Measurements from ENCODE around the gene RBM33. TPM values are rescaled to one million over a fixed set of nuclear protein-coding genes. Genes with fewer than 3 reads are reported as not detected.

Gene RBM33
- total and polyA plus RNA-seq, 8 donors: 7.5 to 182 (median 60.5) TPM

DNA sequence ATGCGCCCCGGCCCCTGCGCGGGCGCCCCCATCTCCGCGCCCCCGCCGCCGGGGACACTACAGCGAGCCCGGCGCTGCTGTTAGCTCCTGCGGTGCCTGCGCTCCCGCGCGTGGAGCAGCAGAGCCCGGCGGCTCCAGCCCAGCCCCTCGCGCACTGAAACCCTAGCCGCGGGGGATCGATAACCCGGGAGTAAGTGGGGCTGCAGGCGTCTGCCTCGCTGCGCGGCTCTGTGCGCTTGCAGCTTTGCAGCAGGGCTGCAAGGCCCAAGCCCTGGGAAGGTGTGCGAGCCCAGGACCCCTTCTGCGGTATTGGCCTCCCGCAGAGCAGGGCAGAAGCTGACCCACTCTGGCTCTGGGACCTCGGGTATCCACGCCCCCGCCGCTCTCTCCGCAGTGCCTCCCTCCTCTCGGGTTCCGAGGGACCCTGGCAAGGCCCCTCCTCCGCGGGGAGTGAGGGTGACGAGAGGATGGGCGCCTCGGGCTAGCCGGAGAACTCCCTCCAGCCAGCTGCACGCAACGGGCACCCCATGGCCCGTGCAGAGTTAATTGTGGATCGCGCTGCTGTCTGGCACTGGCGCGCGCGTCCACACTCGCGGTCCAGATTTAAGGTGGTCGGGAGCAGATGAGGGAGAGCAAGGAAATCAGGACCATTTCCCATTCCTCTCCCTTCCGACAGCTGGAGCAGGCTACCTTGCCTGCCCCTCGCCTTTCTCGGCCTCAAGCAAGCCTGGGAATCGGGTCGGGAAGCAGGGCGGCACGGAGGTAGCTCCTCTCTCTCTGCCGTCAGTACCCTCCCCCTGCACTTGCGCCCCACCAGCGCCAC is 165.7 kb downstream of the RBM33 start:
- Histone ChIP-seq H3K9me3 (no peaks in the 10 kb centered on the region), H3K4me1 (peaks cover 45 to 76% (median 67%) of the 10 kb centered on the region in 4 donors), H3K4me3 (peak overlapping the region; percentile 41 to 59 (median 46)), H3K27me3 (peaks cover 40 to 100% (median 90%) of the 10 kb centered on the region in 3 donors), H3K27ac (peak overlapping the region; percentile 83 to 91 (median 89)), H3K36me3 (no peaks in the 10 kb centered on the region)
- WGBS, 5 donors: 1 to 3% (median 1%) methylated on average over 30 to 69 of the region's 69 CpGs
- intact Hi-C loops (cut with DNase I; ENCODE audit: low total_unique reads): no loop called here
- TF ChIP-seq CTCF (IDR thresholded peaks at IDR 0.05): no peak
- no peak for TF ChIP-seq EP300 (IDR thresholded peaks at IDR 0.05)
- no peak for TF ChIP-seq POLR2AphosphoS5 (IDR thresholded peaks at IDR 0.05)
- no peak for TF ChIP-seq POLR2A (IDR thresholded peaks at IDR 0.05)
- DNase-seq: no peak

- TF ChIP-seq POLR2AphosphoS5 (IDR thresholded peaks at IDR 0.05) (no peak), EP300 (IDR thresholded peaks at IDR 0.05) (no peak), CTCF (IDR thresholded peaks at IDR 0.05) (no peak), POLR2A (IDR thresholded peaks at IDR 0.05) (no peak)
- H3K4me3 ChIP-seq: peak overlapping the region; percentile 41 to 59 (median 46)
- no peaks in the 10 kb centered on the region for H3K9me3 ChIP-seq
- intact Hi-C loops (cut with DNase I; ENCODE audit: low total_unique reads): no loop called here
- DNase-seq: no peak
- H3K27ac ChIP-seq: peak overlapping the region; percentile 83 to 91 (median 89)
- H3K4me1 ChIP-seq: peaks cover 40 to 76% (median 63%) of the 10 kb centered on the region in 4 donors
- H3K27me3 ChIP-seq: peaks cover 39 to 100% (median 89%) of the 10 kb centered on the region in 3 donors
- 1 to 4% (median 3%) methylated on average over 21 of the region's 21 CpGs for WGBS, 5 donors
- no peaks in the 10 kb centered on the region for H3K36me3 ChIP-seq
Measured at GRCh38 chr7:155810770-155811559, 166.5 kb downstream of the RBM33 start.

DNA sequence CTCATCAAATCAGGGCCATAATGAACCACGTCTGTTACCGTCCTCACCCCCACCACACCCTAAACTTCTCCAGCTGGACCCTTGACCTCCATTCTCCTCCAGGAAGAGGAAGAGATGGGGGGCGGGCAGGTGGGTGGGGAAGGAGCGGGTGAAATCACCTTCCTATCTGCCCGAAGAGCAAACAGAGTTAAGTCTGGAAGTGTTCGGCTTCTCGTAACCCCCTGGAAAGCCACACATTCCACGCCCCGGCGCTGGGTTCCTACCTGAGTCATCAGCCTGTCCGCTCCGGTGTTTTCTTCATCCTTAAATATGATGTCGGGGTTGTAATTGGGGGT is 167.1 kb downstream of the RBM33 start:
- Histone ChIP-seq H3K4me3 (peak overlapping the region; percentile 41 to 59 (median 46)), H3K27me3 (peaks cover 33 to 100% (median 84%) of the 10 kb centered on the region in 3 donors), H3K27ac (peak overlapping the region; percentile 33 to 91 (median 76)), H3K4me1 (peaks cover 38 to 70% (median 57%) of the 10 kb centered on the region in 4 donors), H3K9me3 (no peaks in the 10 kb centered on the region), H3K36me3 (no peaks in the 10 kb centered on the region)
- 2 to 6% (median 4%) methylated on average over 13 of the region's 13 CpGs for WGBS, 5 donors
- DNase-seq: peak; percentile 51 to 70
- intact Hi-C loops (cut with DNase I; ENCODE audit: low total_unique reads): no loop called here
- TF ChIP-seq POLR2A (IDR thresholded peaks at IDR 0.05): no peak
- TF ChIP-seq CTCF (IDR thresholded peaks at IDR 0.05): no peak
- TF ChIP-seq EP300 (IDR thresholded peaks at IDR 0.05): no peak
- TF ChIP-seq POLR2AphosphoS5 (IDR thresholded peaks at IDR 0.05): no peak
